ENCODE results near the gene TADA3.

- TF ChIP-seq, protein P1, sequence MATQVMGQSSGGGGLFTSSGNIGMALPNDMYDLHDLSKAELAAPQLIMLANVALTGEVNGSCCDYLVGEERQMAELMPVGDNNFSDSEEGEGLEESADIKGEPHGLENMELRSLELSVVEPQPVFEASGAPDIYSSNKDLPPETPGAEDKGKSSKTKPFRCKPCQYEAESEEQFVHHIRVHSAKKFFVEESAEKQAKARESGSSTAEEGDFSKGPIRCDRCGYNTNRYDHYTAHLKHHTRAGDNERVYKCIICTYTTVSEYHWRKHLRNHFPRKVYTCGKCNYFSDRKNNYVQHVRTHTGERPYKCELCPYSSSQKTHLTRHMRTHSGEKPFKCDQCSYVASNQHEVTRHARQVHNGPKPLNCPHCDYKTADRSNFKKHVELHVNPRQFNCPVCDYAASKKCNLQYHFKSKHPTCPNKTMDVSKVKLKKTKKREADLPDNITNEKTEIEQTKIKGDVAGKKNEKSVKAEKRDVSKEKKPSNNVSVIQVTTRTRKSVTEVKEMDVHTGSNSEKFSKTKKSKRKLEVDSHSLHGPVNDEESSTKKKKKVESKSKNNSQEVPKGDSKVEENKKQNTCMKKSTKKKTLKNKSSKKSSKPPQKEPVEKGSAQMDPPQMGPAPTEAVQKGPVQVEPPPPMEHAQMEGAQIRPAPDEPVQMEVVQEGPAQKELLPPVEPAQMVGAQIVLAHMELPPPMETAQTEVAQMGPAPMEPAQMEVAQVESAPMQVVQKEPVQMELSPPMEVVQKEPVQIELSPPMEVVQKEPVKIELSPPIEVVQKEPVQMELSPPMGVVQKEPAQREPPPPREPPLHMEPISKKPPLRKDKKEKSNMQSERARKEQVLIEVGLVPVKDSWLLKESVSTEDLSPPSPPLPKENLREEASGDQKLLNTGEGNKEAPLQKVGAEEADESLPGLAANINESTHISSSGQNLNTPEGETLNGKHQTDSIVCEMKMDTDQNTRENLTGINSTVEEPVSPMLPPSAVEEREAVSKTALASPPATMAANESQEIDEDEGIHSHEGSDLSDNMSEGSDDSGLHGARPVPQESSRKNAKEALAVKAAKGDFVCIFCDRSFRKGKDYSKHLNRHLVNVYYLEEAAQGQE (IDR thresholded peaks at IDR 0.05; ENCODE audit: insufficient read depth in 1 of 2, low read depth in 2 of 2, low read length in 2 of 2): no peak
- no peak for TF ChIP-seq POLR2AphosphoS5 (IDR thresholded peaks at IDR 0.05; ENCODE audit: low read depth, low read length)
Measured at GRCh38 chr3:9781551-9781950, 10.7 kb downstream of the TADA3 start.

Measured in PFSK-1 (cell line).